Superior temporal gyrus (tissue), 1 donor: ENCODE measurements around the gene DGKH.

Experiments
- DNase-seq: peaks from one replicate; pipeline ENCODE4 v3.0.0-alpha.2; 2016; ENCODE audit errors: extremely low spot score

Gene DGKH

DNA sequence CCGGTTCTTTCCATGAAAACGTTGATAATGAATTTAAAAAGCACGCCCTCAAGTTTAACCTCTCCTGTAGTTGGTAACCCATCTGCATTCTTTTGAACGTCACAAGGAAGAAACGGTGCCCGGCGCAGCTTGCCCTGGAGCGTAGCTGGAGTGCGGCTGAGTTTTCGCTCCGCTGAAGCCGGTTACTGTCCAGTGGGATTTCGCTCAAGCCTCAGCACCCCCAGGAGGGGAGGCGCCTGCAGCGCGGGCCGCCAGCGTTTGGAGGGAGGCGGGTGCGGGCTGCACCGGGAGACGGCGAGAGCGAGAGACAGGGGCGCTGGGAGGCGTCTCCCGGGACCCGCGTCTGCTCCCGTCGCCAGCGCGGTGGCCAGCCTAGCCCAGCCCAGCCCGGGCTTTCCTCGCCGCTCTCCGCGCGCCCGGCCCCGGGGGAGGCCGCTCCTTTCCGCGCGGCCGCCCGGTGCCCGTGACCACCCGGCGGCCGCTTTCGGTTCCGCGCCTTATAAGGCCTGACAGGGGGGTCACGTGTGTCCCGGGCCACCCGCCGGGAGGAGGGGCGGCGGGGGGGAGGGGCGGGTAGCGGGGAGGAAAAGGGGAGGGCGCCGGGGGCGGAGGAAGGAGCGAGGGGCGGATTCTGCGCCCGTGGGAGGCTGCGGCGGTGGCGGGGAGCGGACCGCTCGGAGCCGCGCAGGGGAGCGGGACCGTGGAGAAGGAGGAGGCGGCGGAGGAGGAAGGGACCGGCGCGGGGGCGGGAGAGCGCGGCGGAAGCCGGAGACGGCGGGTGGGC, 8.3 kb upstream of the DGKH start:
- peak; percentile 77 for DNase-seq

GRCh38 chr13:42040730-42041010, 7.8 kb upstream of the DGKH start:
- DNase-seq: no peak

DNA sequence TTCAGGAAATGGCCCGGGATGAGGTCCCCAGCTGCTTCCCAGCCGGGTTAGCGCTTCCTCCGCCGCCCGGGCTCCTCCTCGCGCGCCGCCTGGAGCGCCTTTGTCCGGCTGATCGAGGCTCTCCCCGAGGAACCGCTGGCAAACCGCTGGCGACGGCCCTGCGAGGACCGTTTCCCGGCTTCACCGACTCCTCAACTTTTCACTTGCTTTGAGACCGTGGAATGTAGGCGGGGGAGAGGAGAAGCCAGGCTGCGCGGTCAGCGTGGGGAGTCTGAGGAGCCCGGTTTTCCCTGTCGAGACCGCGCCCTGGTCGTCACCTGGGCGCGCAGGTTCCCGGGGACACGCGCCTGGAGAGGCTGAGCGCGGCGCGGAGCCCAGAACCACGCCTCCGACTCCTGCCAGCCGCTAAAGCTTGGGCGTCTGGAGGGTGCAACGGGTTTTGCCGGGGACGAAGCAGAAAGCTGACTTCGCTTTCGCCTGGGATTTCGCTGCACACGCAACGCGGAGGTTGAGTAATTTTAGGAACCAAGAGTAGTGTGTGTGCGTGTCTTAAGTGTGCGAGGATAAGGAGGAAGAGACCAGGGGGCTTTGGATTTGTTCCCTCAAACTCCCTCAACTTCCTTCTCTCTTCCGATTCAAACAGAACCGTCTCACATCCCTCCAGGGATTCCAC, 7.3 kb upstream of the DGKH start:
- peak; percentile 38 for DNase-seq

GRCh38 chr13:42041684-42042035, 6.8 kb upstream of the DGKH start:
- peak; percentile 54 for DNase-seq

DNA sequence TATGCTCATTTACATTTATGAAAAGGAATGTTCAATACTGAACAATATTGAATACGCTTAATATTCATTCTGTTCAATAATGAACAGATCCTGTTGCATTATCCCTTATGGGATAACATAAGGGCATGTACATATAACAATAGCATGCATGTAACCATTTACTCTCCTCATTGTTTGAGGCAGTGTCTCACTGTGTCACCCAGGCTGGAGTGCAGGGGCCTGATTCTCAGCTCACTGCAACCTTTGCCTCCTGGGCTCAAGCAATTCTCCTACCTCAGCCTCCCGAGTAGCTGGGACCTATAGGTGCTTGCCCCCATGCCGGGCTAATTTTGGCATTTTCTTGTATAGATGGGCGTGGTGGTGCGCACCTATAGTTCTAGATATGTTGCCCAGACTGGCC, 4.8 kb upstream of the DGKH start:
- DNase-seq: no peak

- DNase-seq: no peak
Observed at GRCh38 chr13:42046448-42046847, 2.0 kb upstream of the DGKH start.

DNA sequence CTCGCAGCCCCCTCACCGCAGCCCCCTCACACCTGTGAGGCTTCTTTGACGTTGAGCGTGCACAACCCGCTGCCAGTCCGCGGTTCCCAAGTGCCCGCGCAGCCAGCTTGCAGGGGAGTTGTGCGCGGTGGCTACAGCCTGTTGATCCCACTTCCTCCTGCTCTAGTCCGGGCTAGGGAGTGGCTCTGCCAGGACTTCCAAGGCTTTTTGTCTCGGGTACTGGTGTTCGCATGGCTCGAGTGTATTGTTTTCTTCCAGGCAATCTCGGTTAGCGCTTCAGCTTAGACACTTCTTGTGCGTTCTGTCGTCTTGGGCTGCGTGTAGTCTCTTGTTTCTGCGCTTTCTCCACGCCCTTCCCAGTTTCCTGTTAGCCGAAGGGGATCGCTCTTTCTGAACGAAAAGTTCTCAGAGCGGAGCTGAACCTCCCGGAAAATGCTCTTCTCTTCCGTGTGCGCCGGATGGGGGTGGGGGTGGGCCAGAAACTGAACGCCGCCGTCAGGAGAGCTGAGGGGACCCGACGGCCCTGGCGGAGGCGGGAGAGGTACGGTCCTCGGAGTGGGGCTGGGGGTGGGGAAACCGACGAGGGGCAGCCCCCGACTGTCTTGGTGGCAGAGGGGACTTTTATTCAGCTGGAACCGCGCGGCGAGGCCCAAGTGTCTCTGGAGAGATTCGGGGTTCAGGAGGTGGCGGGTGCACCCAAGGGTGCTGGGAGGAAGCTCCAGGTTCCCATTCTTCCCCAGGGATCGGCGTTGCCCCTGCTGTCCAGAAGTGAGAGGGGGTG, 697 bp upstream of the DGKH start:
- DNase-seq: peak; percentile 43

DNA sequence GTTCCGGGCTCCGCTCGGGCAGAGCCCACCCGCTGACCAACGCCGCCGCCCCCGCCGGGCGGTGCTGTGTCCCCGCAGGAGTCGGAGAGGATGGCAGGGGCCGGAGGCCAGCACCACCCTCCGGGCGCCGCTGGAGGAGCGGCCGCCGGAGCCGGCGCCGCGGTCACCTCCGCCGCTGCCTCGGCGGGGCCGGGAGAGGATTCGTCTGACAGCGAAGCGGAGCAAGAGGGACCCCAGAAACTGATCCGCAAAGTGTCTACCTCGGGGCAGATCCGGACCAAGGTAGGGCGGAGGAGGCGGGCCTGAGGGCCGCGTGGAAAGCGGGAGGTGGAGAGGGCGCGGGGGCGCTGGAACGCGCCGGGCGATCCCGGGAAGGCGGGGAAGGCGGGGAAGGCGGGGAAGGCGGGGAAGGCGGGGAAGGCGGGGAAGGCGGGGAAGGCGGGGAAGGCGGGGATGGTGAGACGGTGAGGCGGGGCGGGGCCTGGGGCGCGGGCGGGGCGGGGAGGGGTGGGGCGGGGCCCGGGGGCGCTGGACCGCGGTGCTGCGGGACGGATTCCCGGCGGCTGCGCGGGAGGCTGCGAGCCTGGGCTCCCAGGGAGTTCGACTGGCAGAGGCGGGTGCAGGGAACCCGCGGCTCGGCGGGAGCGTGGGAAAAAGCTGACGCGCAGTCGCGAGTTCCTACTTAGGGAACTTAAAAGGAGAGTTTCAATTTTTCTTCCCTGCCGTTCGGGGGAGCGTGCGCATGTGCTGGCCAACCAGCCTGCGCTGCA, 421 bp downstream of the DGKH start:
- peak; percentile 44 for DNase-seq

DNA sequence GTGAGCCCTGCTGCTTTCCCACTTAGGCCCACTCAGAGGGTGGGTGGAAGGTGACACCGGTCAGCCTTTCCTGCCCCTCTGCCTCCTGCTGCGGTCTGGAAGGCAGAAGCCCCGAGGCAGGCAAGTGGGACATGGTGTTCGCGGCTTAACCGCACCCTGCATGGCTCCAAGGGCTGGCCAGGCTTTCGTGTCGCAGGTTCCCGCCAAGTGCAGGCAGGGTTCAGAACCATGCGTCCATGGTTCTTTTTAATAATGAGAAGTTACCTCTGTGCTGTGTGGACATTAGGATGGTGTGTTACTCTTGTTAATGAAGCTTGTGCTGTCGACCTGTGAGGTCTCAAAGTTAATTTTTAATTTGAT, 986 bp downstream of the DGKH start:
- DNase-seq: no peak

- DNase-seq: no peak
Observed at GRCh38 chr13:42054798-42055499, 6.5 kb downstream of the DGKH start.

DNA sequence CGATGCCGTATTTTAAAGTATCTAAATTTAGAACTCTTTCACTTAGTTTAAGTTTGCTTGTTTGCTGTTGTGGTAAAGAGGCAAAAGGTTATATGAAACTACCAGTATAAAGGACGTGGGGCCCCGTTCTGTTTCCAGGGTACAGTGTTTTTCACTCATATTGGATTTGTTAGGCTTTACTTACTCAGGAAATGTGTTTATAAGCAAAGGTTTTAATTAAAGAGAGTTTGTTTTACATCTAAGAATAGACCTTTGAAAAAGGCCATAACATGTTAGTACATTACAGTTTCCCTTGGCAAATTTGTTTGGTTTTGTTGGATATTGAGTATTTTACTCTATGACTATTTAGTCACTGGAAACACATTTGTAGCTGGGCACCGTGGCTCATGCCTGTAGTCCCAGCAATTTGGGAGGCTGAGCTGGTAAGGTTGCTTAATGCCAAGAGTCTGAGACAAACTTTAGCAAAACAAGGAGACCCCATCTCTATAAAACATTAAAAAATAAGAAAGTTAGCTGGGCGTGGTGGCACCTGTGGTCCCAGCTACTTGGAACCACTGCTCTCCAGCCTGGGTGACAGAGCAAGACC, 7.1 kb downstream of the DGKH start:
- DNase-seq: no peak

DNA sequence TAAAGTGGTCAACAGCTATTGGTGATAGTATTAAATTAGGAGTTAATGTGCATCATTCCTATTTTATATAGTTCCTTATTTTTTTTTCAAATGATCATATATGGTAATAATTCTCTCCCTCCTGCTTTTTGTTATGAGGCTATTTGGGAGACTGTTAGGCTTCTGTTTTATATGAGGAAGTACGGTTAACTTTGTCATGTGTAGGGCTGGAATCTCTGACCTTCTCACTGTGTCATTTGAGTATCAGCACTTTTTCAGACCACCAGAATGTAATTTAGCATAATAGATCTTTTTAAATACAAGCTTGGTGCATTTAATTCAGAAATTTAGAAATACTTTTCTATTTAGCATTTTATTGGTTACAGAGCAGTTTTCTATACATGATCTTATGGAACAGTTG, 7.7 kb downstream of the DGKH start:
- DNase-seq: no peak

DNA sequence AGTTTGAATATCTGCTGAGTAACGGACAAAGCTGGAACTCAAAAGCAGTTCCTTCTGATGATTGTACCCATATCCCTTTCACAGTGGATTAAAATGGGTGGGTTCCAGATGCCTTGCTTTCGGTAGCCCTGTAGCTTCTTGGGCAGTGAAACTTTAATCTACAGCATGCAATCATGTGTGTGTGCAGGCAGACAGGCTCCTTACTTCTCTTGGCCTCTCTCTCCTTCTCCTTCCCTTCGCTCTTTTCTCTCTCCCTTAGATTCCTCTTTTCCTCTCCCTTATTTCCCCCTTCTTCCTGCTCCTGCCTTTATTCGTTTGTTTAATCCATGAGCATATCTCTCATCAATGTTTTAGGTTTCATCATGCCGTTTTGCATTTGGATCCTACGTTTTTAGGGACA, 8.1 kb downstream of the DGKH start:
- DNase-seq: no peak

GRCh38 chr13:42057918-42058530, 9.6 kb downstream of the DGKH start:
- no peak for DNase-seq

DNA sequence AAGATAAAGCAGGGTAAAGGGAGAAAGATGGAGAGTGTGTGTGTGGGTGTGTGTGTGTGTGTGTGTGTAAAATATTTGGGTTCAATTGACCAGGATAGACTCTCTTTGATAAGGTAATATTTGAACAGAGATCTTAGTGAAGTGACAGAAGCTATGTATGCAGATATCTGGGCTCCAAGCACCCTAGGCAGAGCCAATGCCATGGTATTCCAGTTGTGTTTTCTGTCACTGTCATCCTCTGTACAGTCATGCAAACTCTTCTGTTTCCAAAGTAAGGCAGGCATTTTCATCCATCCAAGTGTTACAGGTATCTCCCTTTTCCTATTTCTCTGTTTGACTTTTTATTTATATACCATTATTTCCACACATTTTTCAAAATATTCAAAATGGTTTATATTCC, 13.5 kb downstream of the DGKH start:
- no peak for DNase-seq

- no peak for DNase-seq
Observed at GRCh38 chr13:42063105-42063504, 14.7 kb downstream of the DGKH start.

GRCh38 chr13:42064259-42064658, 15.8 kb downstream of the DGKH start:
- no peak for DNase-seq

GRCh38 chr13:42064966-42065365, 16.5 kb downstream of the DGKH start:
- DNase-seq: no peak

DNA sequence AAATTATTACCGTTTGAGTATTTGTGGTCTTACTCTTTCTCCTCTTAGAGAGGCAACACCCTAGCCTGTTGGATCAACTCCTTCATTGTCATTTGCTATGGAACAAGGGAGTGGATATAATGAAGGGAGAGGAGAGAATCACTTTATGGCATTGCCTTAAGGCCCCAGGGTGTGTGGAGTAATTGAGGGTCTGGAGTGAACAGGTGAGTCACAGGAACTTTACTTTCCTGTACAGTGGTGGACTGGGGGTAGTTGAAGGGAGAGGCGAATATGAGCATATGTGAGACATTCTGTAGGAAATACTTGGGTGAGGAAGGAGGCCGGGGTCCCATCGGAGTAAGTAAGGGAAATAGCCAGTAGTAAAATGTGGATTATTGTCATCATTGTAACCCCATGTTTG, 17.0 kb downstream of the DGKH start:
- DNase-seq: no peak

DNA sequence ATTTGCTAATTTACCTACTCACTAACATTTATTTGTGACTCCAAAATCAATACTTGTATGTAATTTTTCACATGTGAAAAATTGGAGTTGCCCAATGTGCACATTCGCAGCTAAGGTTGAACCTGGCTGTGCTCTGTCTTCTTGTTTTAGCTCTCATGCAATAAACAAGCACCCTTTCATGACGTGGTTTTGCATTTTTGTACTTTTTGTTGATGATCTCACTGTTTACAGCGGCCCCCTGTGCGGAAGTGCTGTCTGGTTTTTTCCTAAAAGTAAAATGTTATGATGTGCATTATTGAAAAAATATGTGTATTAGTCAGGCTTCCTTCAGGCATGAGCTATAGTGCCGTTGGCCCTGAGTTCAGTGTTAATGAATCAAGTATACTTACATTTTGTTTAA, 18.1 kb downstream of the DGKH start:
- DNase-seq: no peak

DNA sequence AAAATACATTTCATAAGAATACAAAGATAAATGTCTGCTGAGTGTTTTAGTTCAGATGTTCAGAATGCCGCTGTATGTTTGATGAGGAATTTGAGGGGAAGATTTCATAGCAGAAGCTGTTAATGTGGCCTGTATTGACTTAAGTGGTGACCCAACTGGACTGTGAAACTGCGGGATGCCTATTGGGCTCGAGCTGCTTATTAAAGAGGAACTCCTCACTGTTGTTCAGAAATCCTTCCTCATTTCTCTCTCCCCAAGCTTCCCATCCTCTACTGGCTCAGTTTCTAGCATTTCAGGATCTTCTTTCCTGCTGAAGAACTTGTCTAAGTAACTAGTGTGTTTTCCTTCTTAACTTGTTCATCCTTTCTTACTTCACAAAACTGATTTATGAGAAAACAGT, 20.4 kb downstream of the DGKH start:
- DNase-seq: no peak
